H1 (cell line): ENCODE measurements around the gene LNPEP. TPM values are rescaled to one million over a fixed set of nuclear protein-coding genes. Genes with fewer than 3 reads are reported as not detected.

ENCODE experiments used
- HDAC6 ChIP-seq: IDR thresholded peaks from one replicate; pipeline ENCODE4 v1.7.1; 2012; ENCODE audit warnings: low read depth, mild to moderate bottlenecking, inconsistent platforms, low read length, moderate library complexity
- RAD21 ChIP-seq, 2 experiments: IDR thresholded peaks in 1 of 2; conservative IDR thresholded peaks in 1 of 2; 2 replicates each; pipeline ENCODE4 v1.6.1; 2011; ENCODE audit warnings: low read depth in 2 of 2, low read length in 2 of 2, improper control_type of control experiment in 1 of 2, inconsistent platforms in 1 of 2, mild to moderate bottlenecking in 1 of 2, moderate library complexity in 1 of 2
- SP2 ChIP-seq: IDR thresholded peaks from 2 replicates; pipeline ENCODE4 v1.6.1; 2012; ENCODE audit warnings: mild to moderate bottlenecking, low read length, inconsistent platforms
- TEAD4 ChIP-seq: IDR thresholded peaks from 2 replicates; pipeline ENCODE4 v1.6.1; 2012; ENCODE audit warnings: low read depth, low read length, inconsistent platforms, mixed read lengths
- polyA plus RNA-seq, 7 experiments: library from polyadenylated mRNA; depleted of rRNA in 3 of 7; stranded (reverse) in 5 of 7; unstranded in 2 of 7; fragments of >200 nt in 5 of 7; fragments of 200-250 nt in 2 of 7; gene quantifications; 1 replicate in 5 of 7; 2 replicates in 1 of 7; 4 replicates in 1 of 7; pipeline versions ENCODE4 v1.2.1 to v1.2.3, GENCODE V29; 2011 to 2013; ENCODE audit warnings: missing spikeins in 2 of 7, mixed read lengths in 2 of 7
- total RNA-seq: library from RNA; stranded (reverse); fragmentation: NEBNext Ultra II Directional; extraction: Animal tissue kit (Norgen Biotek cat#: 25700); gene quantifications from 2 replicates; pipeline ENCODE4 v1.2.1, GENCODE V29; 2021
- TF ChIP-seq, protein P1 (sequence below): IDR thresholded peaks from 2 replicates; pipeline ENCODE4 v1.6.1; 2011; ENCODE audit warnings: low read depth, mild to moderate bottlenecking, low read length; ENCODE audit not compliant: insufficient read depth

LNPEP gene
- total and polyA plus RNA-seq, 2 of the 8 experiments (the other 6 are each of a cell fraction or from before 2014, with no cell fraction given) = 1.8 to 4.5 TPM

DNA sequence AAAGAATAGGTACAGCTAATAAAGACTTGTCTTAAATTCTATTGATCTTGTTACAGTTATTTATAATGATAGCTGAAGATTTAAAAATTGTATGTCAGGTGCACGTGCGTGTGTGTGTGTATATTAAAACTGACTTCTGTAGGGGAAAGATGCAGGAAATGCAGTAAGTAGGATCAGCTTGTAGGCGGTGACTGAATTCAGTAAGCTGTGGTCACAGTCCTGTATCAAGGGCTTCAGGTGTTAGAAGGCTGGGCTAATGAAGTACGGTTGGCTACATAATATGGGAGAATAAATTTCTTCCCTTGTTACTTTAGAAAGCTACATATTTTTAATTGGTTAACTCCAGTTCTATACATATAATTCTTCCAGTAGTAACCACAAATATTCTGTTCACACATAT, 54.2 kb downstream of the LNPEP start (continued):
- TF ChIP-seq, protein P1, sequence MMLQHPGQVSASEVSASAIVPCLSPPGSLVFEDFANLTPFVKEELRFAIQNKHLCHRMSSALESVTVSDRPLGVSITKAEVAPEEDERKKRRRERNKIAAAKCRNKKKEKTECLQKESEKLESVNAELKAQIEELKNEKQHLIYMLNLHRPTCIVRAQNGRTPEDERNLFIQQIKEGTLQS = no peak
- TF ChIP-seq SP2 = no peak
- no peak for TF ChIP-seq TEAD4
- TF ChIP-seq HDAC6 = no peak
- no peak for TF ChIP-seq RAD21 (IDR thresholded peaks at IDR 0.05 in 1 of 2, conservative IDR thresholded peaks at IDR 0.05 in 1 of 2; ENCODE audit: low read depth in 2 of 2, low read length in 2 of 2)
